H9 (cell line): Measurements from ENCODE around the gene SLC22A5. TPM values are rescaled to one million over a fixed set of nuclear protein-coding genes. Genes with fewer than 3 reads are reported as not detected.

Experiments used
- DNase-seq: peaks from one replicate; pipeline ENCODE4 v3.0.0-alpha.2; 2017
- H2AFZ ChIP-seq: one replicate; pipeline ENCODE4 v1.6.1; 2013; ENCODE audit warnings: mild to moderate bottlenecking, low read length, control low read depth, moderate library complexity
- H2AK5ac ChIP-seq: 2 replicates; pipeline ENCODE4 v1.6.1; 2013; ENCODE audit warnings: low read length, control low read depth, mixed read lengths; ENCODE audit not compliant: insufficient read length
- H2BK120ac ChIP-seq: one replicate; pipeline ENCODE4 v1.6.1; 2013; ENCODE audit warnings: low read depth, mild to moderate bottlenecking, low read length, control low read depth, inconsistent platforms; ENCODE audit not compliant: poor library complexity, severe bottlenecking
- H2BK12ac ChIP-seq: 2 replicates; pipeline ENCODE4 v1.6.1; 2013; ENCODE audit warnings: low read length, control low read depth, mixed read lengths, low read depth; ENCODE audit not compliant: insufficient read length
- H2BK15ac ChIP-seq: 2 replicates; pipeline ENCODE4 v1.6.1; 2013; ENCODE audit warnings: low read depth, low read length, control low read depth
- H2BK20ac ChIP-seq: one replicate; pipeline ENCODE4 v1.6.1; 2013; ENCODE audit warnings: low read depth, mild to moderate bottlenecking, low read length, control low read depth, inconsistent platforms; ENCODE audit not compliant: poor library complexity, severe bottlenecking
- H2BK5ac ChIP-seq: 2 replicates; pipeline ENCODE4 v1.6.1; 2013; ENCODE audit warnings: low read length, control low read depth, mixed read lengths; ENCODE audit not compliant: insufficient read length
- H3K14ac ChIP-seq: 2 replicates; pipeline ENCODE4 v1.6.1; 2013; ENCODE audit warnings: low read length, control low read depth; ENCODE audit not compliant: insufficient read depth
- H3K18ac ChIP-seq: 2 replicates; pipeline ENCODE4 v1.6.1; 2013; ENCODE audit warnings: low read depth, mild to moderate bottlenecking, mixed read lengths, low read length, control low read depth; ENCODE audit not compliant: insufficient read length
- H3K23ac ChIP-seq: 2 replicates; pipeline ENCODE4 v1.6.1; 2013; ENCODE audit warnings: low read length, control low read depth, mixed read lengths, low read depth; ENCODE audit not compliant: insufficient read length
- H3K23me2 ChIP-seq: 2 replicates; pipeline ENCODE4 v1.6.1; 2013; ENCODE audit warnings: low read depth, mild to moderate bottlenecking, mixed read lengths, low read length, control low read depth; ENCODE audit not compliant: insufficient read length, poor library complexity, severe bottlenecking
- H3K27ac ChIP-seq: 2 replicates; pipeline ENCODE4 v1.5.1; 2013; ENCODE audit warnings: low read length, control low read depth, mixed read lengths, low read depth; ENCODE audit not compliant: insufficient read length
- H3K27me3 ChIP-seq: 2 replicates; pipeline ENCODE4 v1.6.1; 2013; ENCODE audit warnings: low read length, control low read depth, inconsistent platforms; ENCODE audit not compliant: insufficient read depth
- H3K4ac ChIP-seq: 2 replicates; pipeline ENCODE4 v1.6.1; 2013; ENCODE audit warnings: low read depth, mild to moderate bottlenecking, control low read depth, inconsistent platforms, low read length, moderate library complexity
- H3K4me1 ChIP-seq: 2 replicates; pipeline ENCODE4 v1.6.1; 2013; ENCODE audit warnings: low read length, control low read depth, inconsistent platforms; ENCODE audit not compliant: insufficient read depth
- H3K4me2 ChIP-seq: 2 replicates; pipeline ENCODE4 v1.6.1; 2013; ENCODE audit warnings: low read length, control low read depth, mixed read lengths; ENCODE audit not compliant: insufficient read length, insufficient read depth
- H3K56ac ChIP-seq: 2 replicates; pipeline ENCODE4 v1.6.1; 2013; ENCODE audit warnings: low read depth, mild to moderate bottlenecking, mixed read lengths, low read length, control low read depth; ENCODE audit not compliant: insufficient read length
- H3K79me1 ChIP-seq: 2 replicates; pipeline ENCODE4 v1.6.1; 2013; ENCODE audit warnings: low read depth, mild to moderate bottlenecking, moderate library complexity, low read length, control low read depth, inconsistent platforms; ENCODE audit not compliant: insufficient read depth, poor library complexity, severe bottlenecking
- H3K79me2 ChIP-seq: 2 replicates; pipeline ENCODE4 v1.6.1; 2013; ENCODE audit warnings: low read length, control low read depth, inconsistent platforms; ENCODE audit not compliant: insufficient read depth
- H3K9ac ChIP-seq: 2 replicates; pipeline ENCODE4 v1.6.1; 2013; ENCODE audit warnings: low read length, control low read depth, mixed read lengths; ENCODE audit not compliant: insufficient read length; ENCODE audit errors: extremely low read depth
- H3K9me3 ChIP-seq: one replicate; pipeline ENCODE4 v1.6.1; 2013; ENCODE audit warnings: low read depth, low read length, inconsistent platforms; ENCODE audit not compliant: control insufficient read depth
- H3T11ph ChIP-seq: one replicate; pipeline ENCODE4 v1.6.1; 2013; ENCODE audit warnings: mild to moderate bottlenecking, low read length, control low read depth, inconsistent platforms
- H4K20me1 ChIP-seq: one replicate; pipeline ENCODE4 v1.6.1; 2013; ENCODE audit not compliant: control insufficient read depth, insufficient read length, insufficient read depth
- H4K5ac ChIP-seq: 2 replicates; pipeline ENCODE4 v1.6.1; 2013; ENCODE audit warnings: low read depth, mild to moderate bottlenecking, mixed read lengths, low read length, control low read depth; ENCODE audit not compliant: insufficient read length
- H4K8ac ChIP-seq: replicated peaks from 2 replicates; pipeline ENCODE4 v1.6.1; 2013; ENCODE audit warnings: low read length, control low read depth, mixed read lengths, low read depth; ENCODE audit not compliant: insufficient read length
- H4K91ac ChIP-seq: 2 replicates; pipeline ENCODE4 v1.6.1; 2013; ENCODE audit warnings: low read depth, mild to moderate bottlenecking, moderate library complexity, mixed read lengths, low read length, control low read depth; ENCODE audit not compliant: insufficient read length
- H3K27ac Mint-ChIP-seq, 3 experiments: 2 replicates in 2 of 3; 3 replicates in 1 of 3; pipeline ENCODE4 v1.8.0; 2020 to 2021; ENCODE audit warnings: mixed read lengths in 3 of 3, mild to moderate bottlenecking in 1 of 3, moderate library complexity in 1 of 3
- H3K27me3 Mint-ChIP-seq: 2 replicates; pipeline ENCODE4 v1.8.0; 2021; ENCODE audit warnings: low read depth, mild to moderate bottlenecking, moderate library complexity, mixed read lengths
- H3K36me3 Mint-ChIP-seq, 3 experiments: 2 replicates in 2 of 3; 3 replicates in 1 of 3; pipeline ENCODE4 v1.8.0; 2020 to 2021; ENCODE audit warnings: low read depth in 3 of 3, mixed read lengths in 3 of 3; ENCODE audit not compliant: insufficient read depth in 1 of 3
- H3K4me1 Mint-ChIP-seq, 2 experiments: 2 replicates each; pipeline ENCODE4 v1.8.0; 2020; ENCODE audit warnings: mixed read lengths in 2 of 2
- H3K4me3 Mint-ChIP-seq, 2 experiments: 2 replicates in 1 of 2; 3 replicates in 1 of 2; pipeline ENCODE4 v1.8.0; 2020 to 2021; ENCODE audit warnings: mild to moderate bottlenecking in 2 of 2, mixed read lengths in 2 of 2, moderate library complexity in 1 of 2
- H3K9me3 Mint-ChIP-seq, 2 experiments: 2 replicates in 1 of 2; 3 replicates in 1 of 2; pipeline ENCODE4 v1.8.0; 2020; ENCODE audit warnings: mild to moderate bottlenecking in 2 of 2, mixed read lengths in 2 of 2, moderate library complexity in 1 of 2
- WGBS: extraction: QIAGEN DNeasy Blood & Tissue Kit; methylation state at CpG from one replicate; pipeline ENCODE4 v1.1.7; 2013; ENCODE audit warnings: missing lambda C conversion rate, low lambda C conversion rate, mixed read lengths; ENCODE audit not compliant: insufficient read length; ENCODE audit errors: extremely low coverage; 5-methylcytosine and 5-hydroxymethylcytosine counted together
- total RNA-seq: library from RNA; stranded (reverse); gene quantifications from 2 replicates; pipeline ENCODE4 v1.2.1, GENCODE V29; 2021
- TF ChIP-seq, protein P1 (sequence below): fragments of 200-600 bp; sonication (generic); conservative IDR thresholded peaks from 3 replicates; pipeline ENCODE4 v1.8.0; 2021; ENCODE audit warnings: antibody characterized with exemption, mild to moderate bottlenecking

The SLC22A5 gene
- total RNA-seq, 1 experiment from 2014 or later = 3.4 TPM

DNA sequence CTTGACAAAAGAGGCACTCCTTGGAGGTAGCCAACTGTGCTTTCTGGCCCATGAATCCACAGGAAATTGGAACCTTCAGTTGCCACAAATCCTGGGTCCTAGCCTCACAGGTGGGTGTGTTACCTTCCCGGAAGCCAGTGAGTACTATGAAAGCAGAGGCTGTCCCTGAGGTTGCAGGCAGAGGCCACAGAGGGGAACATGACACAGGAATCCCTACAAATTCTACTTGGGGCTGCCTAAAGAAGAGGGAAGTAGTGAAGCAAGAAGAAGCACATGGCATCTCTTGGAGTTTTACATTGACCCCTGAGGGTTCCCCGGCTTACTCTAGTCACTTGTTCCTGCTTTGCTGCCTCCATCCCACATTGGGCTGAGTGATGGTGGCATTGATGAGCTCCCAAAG, 2.6 kb downstream of the SLC22A5 start:
- Histone ChIP-seq H3K27me3 (no peaks in the 10 kb centered on the region; the same call in 1 of the 2 replicates), H4K5ac (no peak overlapping the region), H2AFZ (no peak overlapping the region), H3K79me2 (no peaks in the 10 kb centered on the region), H3K23ac (no peak overlapping the region), H3K4me1 (no peaks in the 10 kb centered on the region), H2BK20ac (no peak overlapping the region), H3K14ac (no peak overlapping the region), H4K20me1 (no peaks in the 10 kb centered on the region), H2BK120ac (no peak overlapping the region), H3K4me2 (no peak overlapping the region), H3K56ac (no peak overlapping the region), H4K8ac (no peak overlapping the region), H3K27ac (no peak overlapping the region), H2AK5ac (no peak overlapping the region), H2BK12ac (no peak overlapping the region), H4K91ac (no peak overlapping the region), H3K9ac (no peak overlapping the region), H3K4ac (no peak overlapping the region), H2BK5ac (no peak overlapping the region), H3T11ph (no peak overlapping the region), H3K18ac (no peak overlapping the region), H3K9me3 (no peaks in the 10 kb centered on the region), H3K23me2 (peaks cover 3% of the 10 kb centered on the region), H3K79me1 (no peaks in the 10 kb centered on the region), H2BK15ac (no peak overlapping the region)
- Mint-ChIP-seq H3K36me3 (peaks cover 0 to 3% (median 0%) of the 10 kb centered on the region in 3 experiments; a peak in 3 of 7 replicates), H3K4me3 (no peak overlapping the region), H3K4me1 (peaks cover 16 to 18% of the 10 kb centered on the region in 2 experiments), H3K27me3 (peaks cover 15% of the 10 kb centered on the region), H3K27ac (no peak overlapping the region), H3K9me3 (no peaks in the 10 kb centered on the region)
- TF ChIP-seq, protein P1, sequence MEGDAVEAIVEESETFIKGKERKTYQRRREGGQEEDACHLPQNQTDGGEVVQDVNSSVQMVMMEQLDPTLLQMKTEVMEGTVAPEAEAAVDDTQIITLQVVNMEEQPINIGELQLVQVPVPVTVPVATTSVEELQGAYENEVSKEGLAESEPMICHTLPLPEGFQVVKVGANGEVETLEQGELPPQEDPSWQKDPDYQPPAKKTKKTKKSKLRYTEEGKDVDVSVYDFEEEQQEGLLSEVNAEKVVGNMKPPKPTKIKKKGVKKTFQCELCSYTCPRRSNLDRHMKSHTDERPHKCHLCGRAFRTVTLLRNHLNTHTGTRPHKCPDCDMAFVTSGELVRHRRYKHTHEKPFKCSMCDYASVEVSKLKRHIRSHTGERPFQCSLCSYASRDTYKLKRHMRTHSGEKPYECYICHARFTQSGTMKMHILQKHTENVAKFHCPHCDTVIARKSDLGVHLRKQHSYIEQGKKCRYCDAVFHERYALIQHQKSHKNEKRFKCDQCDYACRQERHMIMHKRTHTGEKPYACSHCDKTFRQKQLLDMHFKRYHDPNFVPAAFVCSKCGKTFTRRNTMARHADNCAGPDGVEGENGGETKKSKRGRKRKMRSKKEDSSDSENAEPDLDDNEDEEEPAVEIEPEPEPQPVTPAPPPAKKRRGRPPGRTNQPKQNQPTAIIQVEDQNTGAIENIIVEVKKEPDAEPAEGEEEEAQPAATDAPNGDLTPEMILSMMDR = no peak
- no peak for DNase-seq
- WGBS = no CpG with 5 or more reads among the region's 2 CpGs
